OCI-LY7 (cell line): ENCODE results near the gene EEF1AKMT1.

Experiments
- CTCF ChIP-seq: fragments of 200-600 bp; sonication (generic); conservative IDR thresholded peaks from 2 replicates; pipeline ENCODE4 v1.5.1; 2014; ENCODE audit warnings: mild to moderate bottlenecking, antibody characterized with exemption, low read length, moderate library complexity, mixed read lengths
- EZH2phosphoT487 ChIP-seq: fragments of 200-600 bp; sonication (generic); IDR thresholded peaks from 2 replicates; pipeline ENCODE4 v1.6.1; 2018; ENCODE audit warnings: low read depth, borderline replicate concordance, mild to moderate bottlenecking, mixed run types, antibody characterized with exemption, low read length, moderate library complexity, mixed read lengths

- TF ChIP-seq CTCF (no peak), EZH2phosphoT487 (no peak)
Measured at GRCh38 chr13:20796791-20797508, 23.2 kb upstream of the EEF1AKMT1 start.
